Choroid plexus epithelial cell (primary cell): ENCODE results near the gene IL17RC.
A peak's percentile ranks its signal among the peaks of the same experiment; 100 is the strongest.
"Not testable (repeated sequence)": the region's sequence is repeated elsewhere in the genome, so short reads cannot be mapped to it uniquely, and the experiment has no call there.

Experiments used
- DNase-seq: peaks from one replicate; pipeline ENCODE4 v3.0.0-alpha.2; 2010; ENCODE audit warnings: low read depth
- H3K4me3 ChIP-seq: 2 replicates; pipeline ENCODE4 v1.5.1; 2011; ENCODE audit warnings: low read depth, mild to moderate bottlenecking, control low read depth, low read length, moderate library complexity
- CTCF ChIP-seq: conservative IDR thresholded peaks from 2 replicates; pipeline ENCODE4 v1.5.1; 2011; ENCODE audit warnings: low read depth, mild to moderate bottlenecking, control low read depth, inconsistent platforms, low read length, moderate library complexity

Gene IL17RC

GRCh38 chr3:9887480-9887879, 29.4 kb upstream of the IL17RC start:
- no peak for DNase-seq
- H3K4me3 ChIP-seq: no peak overlapping the region
- TF ChIP-seq CTCF: no peak

- no peak for TF ChIP-seq CTCF
- H3K4me3 ChIP-seq: no peak overlapping the region
- no peak for DNase-seq
Observed at GRCh38 chr3:9888540-9888939, 28.4 kb upstream of the IL17RC start.

- TF ChIP-seq CTCF: no peak
- no peak overlapping the region for H3K4me3 ChIP-seq
- DNase-seq: no peak
Observed at GRCh38 chr3:9889405-9889804, 27.5 kb upstream of the IL17RC start.

- no peak for TF ChIP-seq CTCF
- peak; percentile 92 for DNase-seq
- peak within 1 kb of the TSS; percentile 98 for H3K4me3 ChIP-seq
Observed at GRCh38 chr3:9890249-9891071, 26.4 kb upstream of the IL17RC start, which contains the start of gene JAGN1. Gene JAGN1 (plus strand): TSS chr3:9890610. CDS start chr3:9890723, 113 bp downstream.

- peak overlapping the region; percentile 98 for H3K4me3 ChIP-seq
- DNase-seq: no peak
- TF ChIP-seq CTCF: no peak
Observed at GRCh38 chr3:9891072-9891622, 25.8 kb upstream of the IL17RC start.

GRCh38 chr3:9893739-9894138, 23.2 kb upstream of the IL17RC start:
- no peak for TF ChIP-seq CTCF
- DNase-seq: no peak
- H3K4me3 ChIP-seq: no peak overlapping the region

DNA sequence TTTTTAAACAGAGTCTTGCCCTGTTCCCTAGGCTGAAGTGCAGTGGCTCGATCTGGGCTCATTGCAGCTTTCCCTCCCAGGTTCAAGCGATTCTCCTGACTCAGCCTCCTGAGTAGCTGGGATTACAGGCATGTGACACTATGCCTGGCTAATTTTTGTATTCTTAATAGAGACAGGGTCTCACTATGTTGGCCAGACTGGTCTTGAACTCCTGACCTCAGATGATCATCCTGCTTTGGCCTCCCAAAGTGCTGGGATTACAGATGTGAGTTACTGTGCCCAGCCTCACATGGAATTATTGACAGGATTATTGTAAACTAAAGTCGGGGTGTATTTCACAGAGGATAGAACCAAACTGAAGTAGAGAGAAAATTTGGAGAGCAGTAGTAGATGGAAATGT, 21.2 kb upstream of the IL17RC start:
- not testable (repeated sequence) for H3K4me3 ChIP-seq

GRCh38 chr3:9896755-9897407, 20.0 kb upstream of the IL17RC start:
- peak; percentile 48 for DNase-seq
- not testable (repeated sequence) for H3K4me3 ChIP-seq

More for the DNA sequence above, 21.2 kb upstream of the IL17RC start:
- DNase-seq: not testable (repeated sequence)
